ENCODE data around the gene COL20A1.

DNA sequence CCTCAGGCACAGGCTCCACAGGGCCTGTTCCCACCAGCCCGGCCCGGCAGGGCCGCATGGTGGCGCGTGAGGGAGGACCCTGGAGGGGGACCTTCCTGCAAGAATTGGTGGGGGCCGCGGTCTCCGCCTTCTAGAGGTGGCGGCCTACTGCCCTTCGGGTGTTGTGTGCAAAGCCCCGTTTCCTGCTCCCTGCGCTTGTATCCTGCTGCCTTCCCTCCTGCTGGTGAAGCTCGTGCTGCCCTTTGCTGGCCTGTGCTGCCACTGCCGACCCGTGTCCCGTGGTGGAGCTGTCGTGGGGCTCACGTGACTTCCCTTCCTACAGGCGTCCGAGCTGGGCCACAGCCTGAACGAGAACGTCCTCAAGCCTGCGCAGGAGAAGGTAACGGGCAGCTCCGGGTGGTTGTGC, 8.4 kb upstream of the COL20A1 start:
- TF ChIP-seq POLR2A (IDR thresholded peaks at IDR 0.05; ENCODE audit: low read length) (no peak), GATA1 (IDR thresholded peaks at IDR 0.05; ENCODE audit: low read depth, low read length) (no peak)
